WTC11 (cell line): Measurements from ENCODE around the gene CCNT1.

ENCODE experiments used
- ERG ChIP-seq: fragments of 250-450 bp; sonication (Bioruptor Pico); IDR thresholded peaks from 2 replicates; pipeline ENCODE4 v1.8.0; 2021; ENCODE audit warnings: mild to moderate bottlenecking
- MAX ChIP-seq: sonication (generic); formaldehyde crosslinking; IDR thresholded peaks from 2 replicates; pipeline ENCODE4 v1.8.0; 2022; ENCODE audit warnings: mild to moderate bottlenecking, missing genetic modification reagents

- no peak for TF ChIP-seq ERG (CRISPR knock-in tag)
- TF ChIP-seq MAX (CRISPR knock-in tag) = peak; percentile 89
Measured at GRCh38 chr12:48681710-48682532, 34.6 kb downstream of the CCNT1 start, which contains the start of gene KANSL2.
